AG10803 (cell line): Measurements from ENCODE around the gene MLYCD.

Source experiments
- DNase-seq: peaks from one replicate; pipeline ENCODE4 v3.0.0; 2010; ENCODE audit warnings: low read depth
- H3K4me3 ChIP-seq: 2 replicates; pipeline ENCODE4 v1.5.1; 2011; ENCODE audit warnings: mild to moderate bottlenecking, low read length, control low read depth
- TF ChIP-seq, protein P1 (sequence below): conservative IDR thresholded peaks from 2 replicates; pipeline ENCODE4 v1.5.1; 2011; ENCODE audit warnings: mild to moderate bottlenecking, low read length, control low read depth, inconsistent platforms

Gene MLYCD

GRCh38 chr16:83935005-83935857 lies 36.3 kb downstream of the MLYCD start:
- no peak for DNase-seq

GRCh38 chr16:83935858-83936255 lies 36.9 kb downstream of the MLYCD start:
- no peak for DNase-seq
- H3K4me3 ChIP-seq: no peak overlapping the region
- TF ChIP-seq, protein P1, sequence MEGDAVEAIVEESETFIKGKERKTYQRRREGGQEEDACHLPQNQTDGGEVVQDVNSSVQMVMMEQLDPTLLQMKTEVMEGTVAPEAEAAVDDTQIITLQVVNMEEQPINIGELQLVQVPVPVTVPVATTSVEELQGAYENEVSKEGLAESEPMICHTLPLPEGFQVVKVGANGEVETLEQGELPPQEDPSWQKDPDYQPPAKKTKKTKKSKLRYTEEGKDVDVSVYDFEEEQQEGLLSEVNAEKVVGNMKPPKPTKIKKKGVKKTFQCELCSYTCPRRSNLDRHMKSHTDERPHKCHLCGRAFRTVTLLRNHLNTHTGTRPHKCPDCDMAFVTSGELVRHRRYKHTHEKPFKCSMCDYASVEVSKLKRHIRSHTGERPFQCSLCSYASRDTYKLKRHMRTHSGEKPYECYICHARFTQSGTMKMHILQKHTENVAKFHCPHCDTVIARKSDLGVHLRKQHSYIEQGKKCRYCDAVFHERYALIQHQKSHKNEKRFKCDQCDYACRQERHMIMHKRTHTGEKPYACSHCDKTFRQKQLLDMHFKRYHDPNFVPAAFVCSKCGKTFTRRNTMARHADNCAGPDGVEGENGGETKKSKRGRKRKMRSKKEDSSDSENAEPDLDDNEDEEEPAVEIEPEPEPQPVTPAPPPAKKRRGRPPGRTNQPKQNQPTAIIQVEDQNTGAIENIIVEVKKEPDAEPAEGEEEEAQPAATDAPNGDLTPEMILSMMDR: no peak

More at GRCh38 chr16:83935005-83935857, 36.3 kb downstream of the MLYCD start:
- no peak overlapping the region for H3K4me3 ChIP-seq
- TF ChIP-seq, protein P1: no peak

DNA sequence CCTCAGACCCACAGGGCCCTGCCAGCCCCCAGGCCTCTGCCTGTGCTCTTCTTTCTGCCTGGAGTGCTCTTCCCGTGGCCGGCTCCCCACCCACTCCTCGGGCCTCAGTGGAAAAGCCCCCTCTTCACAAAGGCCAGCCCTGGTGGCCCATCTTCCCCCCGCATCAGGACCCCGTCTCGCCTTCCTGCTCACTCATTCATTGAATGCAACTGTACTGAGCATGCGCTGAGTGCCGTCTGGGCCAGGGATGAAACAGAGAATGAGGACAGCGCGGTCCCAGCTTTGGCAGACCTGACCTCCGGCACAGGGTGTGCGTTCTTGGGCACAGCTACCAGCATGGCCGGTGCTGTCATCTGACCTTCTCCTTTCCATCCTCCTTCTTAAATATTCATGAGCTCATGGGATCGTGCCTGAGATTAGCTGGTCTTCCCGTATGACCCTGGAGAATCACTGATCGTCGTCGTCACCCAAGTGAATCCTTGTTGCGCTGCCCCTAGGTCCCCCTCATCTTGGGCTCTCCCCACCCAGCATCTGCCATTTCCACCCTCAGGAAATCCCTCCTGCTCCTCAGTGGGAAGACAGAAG lies 37.8 kb downstream of the MLYCD start:
- H3K4me3 ChIP-seq: no peak overlapping the region
- TF ChIP-seq, protein P1: no peak
- no peak for DNase-seq

- TF ChIP-seq, protein P1: no peak
- no peak for DNase-seq
- no peak overlapping the region for H3K4me3 ChIP-seq
Measured at GRCh38 chr16:83937267-83937666, 38.4 kb downstream of the MLYCD start.

- H3K4me3 ChIP-seq: no peak overlapping the region
- no peak for DNase-seq
- TF ChIP-seq, protein P1: no peak
Measured at GRCh38 chr16:83937922-83938885, 39.3 kb downstream of the MLYCD start.

GRCh38 chr16:83939266-83939855 lies 40.4 kb downstream of the MLYCD start:
- H3K4me3 ChIP-seq: no peak overlapping the region
- TF ChIP-seq, protein P1: no peak
- DNase-seq: no peak
